Superior temporal gyrus (tissue), 1 donor: Measurements from ENCODE around the gene HTATIP2.
"Not testable (repeated sequence)": the region's sequence is repeated elsewhere in the genome, so short reads cannot be mapped to it uniquely, and the experiment has no call there.

ENCODE experiments used
- DNase-seq: peaks from one replicate; pipeline ENCODE4 v3.0.0-alpha.2; 2016; ENCODE audit errors: extremely low spot score

Gene HTATIP2

GRCh38 chr11:20363500-20364340 is at the start of gene HTATIP2:
Gene HTATIP2 (plus strand): TSS chr11:20363714. CDS start chr11:20364238, 524 bp downstream.
- DNase-seq = peak; percentile 80

- DNase-seq = no peak
Observed at GRCh38 chr11:20315800-20316199, 47.7 kb upstream of the HTATIP2 start.

- no peak for DNase-seq
Observed at GRCh38 chr11:20321177-20321576, 42.3 kb upstream of the HTATIP2 start.

- no peak for DNase-seq
Observed at GRCh38 chr11:20327377-20327935, 36.1 kb upstream of the HTATIP2 start.

GRCh38 chr11:20336056-20336455 is 27.5 kb upstream of the HTATIP2 start:
- DNase-seq = no peak

- peak; percentile 74 for DNase-seq
Observed at GRCh38 chr11:20337526-20338154, 25.9 kb upstream of the HTATIP2 start.

GRCh38 chr11:20342347-20343141 is 21.0 kb upstream of the HTATIP2 start:
- DNase-seq = no peak

- no peak for DNase-seq
Observed at GRCh38 chr11:20351136-20351535, 12.4 kb upstream of the HTATIP2 start.

GRCh38 chr11:20351751-20352262 is 11.7 kb upstream of the HTATIP2 start:
- DNase-seq = no peak

- DNase-seq = peak; percentile 86
Observed at GRCh38 chr11:20353829-20354434, 9.6 kb upstream of the HTATIP2 start.

GRCh38 chr11:20355221-20356219 is 8.0 kb upstream of the HTATIP2 start:
- peak; percentile 76 for DNase-seq

GRCh38 chr11:20357150-20357549 is 6.4 kb upstream of the HTATIP2 start:
- no peak for DNase-seq

- DNase-seq = no peak
Observed at GRCh38 chr11:20360650-20361049, 2.9 kb upstream of the HTATIP2 start.

- DNase-seq = no peak
Observed at GRCh38 chr11:20362481-20362880, 1.0 kb upstream of the HTATIP2 start.

GRCh38 chr11:20363149-20363499 is 390 bp upstream of the HTATIP2 start:
- no peak for DNase-seq

- no peak for DNase-seq
Observed at GRCh38 chr11:20364341-20364792, 853 bp downstream of the HTATIP2 start.

GRCh38 chr11:20365465-20365864 is 2.0 kb downstream of the HTATIP2 start:
- DNase-seq = not testable (repeated sequence)

GRCh38 chr11:20367313-20367948 is 3.9 kb downstream of the HTATIP2 start:
- peak; percentile 92 for DNase-seq

GRCh38 chr11:20368438-20368837 is 4.9 kb downstream of the HTATIP2 start:
- DNase-seq = peak; percentile 52

- DNase-seq = peak; percentile 61
Observed at GRCh38 chr11:20369826-20370225, 6.3 kb downstream of the HTATIP2 start.
